Measurements from ENCODE around the gene ACYP1.

Gene ACYP1

DNA sequence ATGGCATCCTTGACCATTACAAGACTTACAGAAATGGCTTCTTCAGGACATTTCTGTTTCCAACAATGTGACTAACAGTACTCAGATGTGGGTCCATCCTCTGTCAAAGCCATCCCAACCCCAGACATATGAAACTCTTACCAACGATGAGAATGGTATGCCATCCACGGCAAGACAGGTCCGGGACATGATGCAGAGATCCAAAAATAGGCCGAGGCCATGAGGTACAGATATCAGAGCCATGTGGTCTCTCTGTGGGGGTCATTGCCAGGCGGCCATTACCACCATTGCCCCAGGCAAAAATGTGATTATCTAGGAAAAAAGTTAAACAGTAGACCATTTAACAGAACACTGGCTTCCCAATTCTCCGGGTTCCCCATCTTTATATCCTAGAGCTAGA is 33.1 kb upstream of the ACYP1 start:
- DNase-seq (ENCODE audit: low read depth): no peak
- TF ChIP-seq, protein P1, sequence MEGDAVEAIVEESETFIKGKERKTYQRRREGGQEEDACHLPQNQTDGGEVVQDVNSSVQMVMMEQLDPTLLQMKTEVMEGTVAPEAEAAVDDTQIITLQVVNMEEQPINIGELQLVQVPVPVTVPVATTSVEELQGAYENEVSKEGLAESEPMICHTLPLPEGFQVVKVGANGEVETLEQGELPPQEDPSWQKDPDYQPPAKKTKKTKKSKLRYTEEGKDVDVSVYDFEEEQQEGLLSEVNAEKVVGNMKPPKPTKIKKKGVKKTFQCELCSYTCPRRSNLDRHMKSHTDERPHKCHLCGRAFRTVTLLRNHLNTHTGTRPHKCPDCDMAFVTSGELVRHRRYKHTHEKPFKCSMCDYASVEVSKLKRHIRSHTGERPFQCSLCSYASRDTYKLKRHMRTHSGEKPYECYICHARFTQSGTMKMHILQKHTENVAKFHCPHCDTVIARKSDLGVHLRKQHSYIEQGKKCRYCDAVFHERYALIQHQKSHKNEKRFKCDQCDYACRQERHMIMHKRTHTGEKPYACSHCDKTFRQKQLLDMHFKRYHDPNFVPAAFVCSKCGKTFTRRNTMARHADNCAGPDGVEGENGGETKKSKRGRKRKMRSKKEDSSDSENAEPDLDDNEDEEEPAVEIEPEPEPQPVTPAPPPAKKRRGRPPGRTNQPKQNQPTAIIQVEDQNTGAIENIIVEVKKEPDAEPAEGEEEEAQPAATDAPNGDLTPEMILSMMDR (conservative IDR thresholded peaks at IDR 0.05; ENCODE audit: control insufficient read depth, insufficient read depth, low read depth, low read length): no peak
- no peak overlapping the region for H3K4me3 ChIP-seq (ENCODE audit: control insufficient read depth, low read depth, low read length)

- TF ChIP-seq, protein P1 (conservative IDR thresholded peaks at IDR 0.05; ENCODE audit: control insufficient read depth, insufficient read depth, low read depth, low read length): no peak
- no peak for DNase-seq (ENCODE audit: low read depth)
- no peak overlapping the region for H3K4me3 ChIP-seq (ENCODE audit: control insufficient read depth, low read depth, low read length)
Observed at GRCh38 chr14:75095690-75096089, 31.9 kb upstream of the ACYP1 start.

DNA sequence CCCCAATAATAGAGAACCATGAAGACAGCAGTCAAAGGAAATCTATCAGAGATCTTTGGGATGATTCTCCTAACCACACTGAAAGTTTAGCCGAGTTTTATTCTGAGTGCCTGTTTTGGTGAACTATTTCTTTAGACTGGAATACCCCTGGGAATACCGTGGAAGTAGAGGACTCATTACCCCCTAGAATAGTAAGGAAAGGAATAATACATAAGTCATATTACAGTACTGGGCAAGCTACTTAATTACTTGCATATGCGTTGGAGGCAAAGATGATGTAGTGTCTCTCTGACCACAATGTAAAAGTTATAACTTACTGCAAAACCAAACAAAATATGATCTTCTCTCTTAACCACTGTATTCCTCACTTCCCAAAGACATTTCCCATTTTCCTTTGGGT is 31.1 kb upstream of the ACYP1 start:
- H3K4me3 ChIP-seq (ENCODE audit: control insufficient read depth, low read depth, low read length): no peak overlapping the region
- DNase-seq (ENCODE audit: low read depth): peak; percentile 79
- TF ChIP-seq, protein P1 (conservative IDR thresholded peaks at IDR 0.05; ENCODE audit: control insufficient read depth, insufficient read depth, low read depth, low read length): no peak

DNA sequence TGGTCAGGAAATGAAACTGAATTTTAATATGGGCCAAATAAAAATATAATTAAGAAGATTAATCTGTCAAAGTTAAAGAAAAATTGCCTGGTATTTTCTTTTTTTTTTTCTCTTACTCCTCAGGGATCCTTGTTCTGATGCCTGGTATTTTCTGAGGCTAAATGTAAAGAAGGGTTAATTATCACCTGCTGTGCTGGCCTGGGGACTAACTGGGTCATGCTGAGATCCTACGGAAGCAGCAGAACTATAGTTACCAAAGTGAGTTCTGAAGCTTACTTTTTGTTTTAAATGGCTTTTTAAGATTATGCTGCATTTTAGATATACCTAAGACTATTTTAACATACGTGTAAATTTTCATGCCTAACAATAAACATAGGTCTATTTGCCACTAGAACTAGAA is 28.9 kb upstream of the ACYP1 start:
- DNase-seq (ENCODE audit: low read depth): no peak
- no peak overlapping the region for H3K4me3 ChIP-seq (ENCODE audit: control insufficient read depth, low read depth, low read length)
- TF ChIP-seq, protein P1 (conservative IDR thresholded peaks at IDR 0.05; ENCODE audit: control insufficient read depth, insufficient read depth, low read depth, low read length): no peak

- no peak for DNase-seq (ENCODE audit: low read depth)
- TF ChIP-seq, protein P1 (conservative IDR thresholded peaks at IDR 0.05; ENCODE audit: control insufficient read depth, insufficient read depth, low read depth, low read length): no peak
Observed at GRCh38 chr14:75091251-75091650, 27.4 kb upstream of the ACYP1 start.

GRCh38 chr14:75090353-75090752 is 26.5 kb upstream of the ACYP1 start:
- H3K4me3 ChIP-seq (ENCODE audit: control insufficient read depth, low read depth, low read length): no peak overlapping the region
- DNase-seq (ENCODE audit: low read depth): no peak
- TF ChIP-seq, protein P1 (conservative IDR thresholded peaks at IDR 0.05; ENCODE audit: control insufficient read depth, insufficient read depth, low read depth, low read length): no peak

More at GRCh38 chr14:75091251-75091650, 27.4 kb upstream of the ACYP1 start:
- H3K4me3 ChIP-seq (ENCODE audit: control insufficient read depth, low read depth, low read length): no peak overlapping the region

Data from fibroblast of mammary gland (primary cell).